ENCODE results near the gene TSPAN18.
A peak's percentile ranks its signal among the peaks of the same experiment; 100 is the strongest.

TSPAN18 gene

DNA sequence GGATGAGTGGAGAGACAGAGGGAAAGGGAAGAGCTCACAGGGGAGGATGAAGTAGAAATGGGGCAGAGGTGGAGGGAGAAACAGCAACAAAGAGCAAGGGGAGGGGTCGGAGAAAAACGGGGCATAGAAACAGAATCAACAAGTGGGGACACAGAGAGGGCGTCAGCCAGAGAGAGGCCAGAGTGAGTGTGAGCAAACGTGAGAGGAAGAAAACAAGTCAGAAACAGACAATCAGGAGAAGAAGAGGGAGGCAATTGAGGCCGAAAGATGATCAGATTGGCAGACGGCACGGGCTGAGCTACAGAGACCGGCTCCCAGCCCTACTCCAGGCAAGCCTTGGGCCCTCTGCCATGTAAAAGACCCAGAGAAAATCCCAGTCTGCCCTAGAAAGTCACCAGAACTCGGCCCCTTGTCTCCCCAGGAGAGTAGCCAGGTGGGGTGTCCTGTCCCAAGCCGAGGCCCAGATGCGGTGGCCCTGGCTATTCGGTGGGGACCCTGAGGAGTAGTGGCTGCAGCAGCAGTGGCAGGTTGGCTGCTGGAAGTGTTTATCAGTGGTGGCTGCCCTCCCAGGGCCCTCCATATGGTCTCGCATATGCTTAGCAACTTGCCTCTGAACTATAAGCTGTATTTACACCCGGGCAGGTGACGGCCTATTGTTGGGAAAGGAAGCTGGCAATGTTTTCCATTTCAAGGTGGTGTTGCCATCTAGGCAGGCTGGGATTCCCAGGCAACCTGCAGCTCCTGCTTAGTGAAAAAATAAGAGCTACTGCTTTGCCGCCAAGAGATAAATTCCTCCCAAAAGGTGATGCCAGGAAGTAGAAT, 14.8 kb upstream of the TSPAN18 start:
- no peak for DNase-seq

DNA sequence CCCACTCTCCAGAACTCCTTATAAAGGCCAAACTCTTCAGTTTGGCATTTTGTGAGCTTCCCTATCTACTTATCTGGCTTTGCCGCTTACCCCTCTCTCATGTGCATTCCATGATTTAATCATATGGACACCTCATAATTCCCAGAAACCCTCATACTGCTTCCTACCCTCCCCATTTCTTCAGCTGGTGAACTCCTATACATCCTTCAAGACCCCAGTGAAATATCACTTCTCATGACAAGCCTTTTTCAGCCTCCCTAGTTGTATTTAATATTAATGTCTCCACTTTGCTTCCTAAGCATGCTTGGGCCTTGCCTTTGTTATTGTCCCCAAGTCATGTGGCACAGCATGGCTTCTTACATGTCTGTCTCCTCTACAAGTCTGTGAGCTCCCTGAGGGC, 13.7 kb upstream of the TSPAN18 start:
- DNase-seq: no peak

DNA sequence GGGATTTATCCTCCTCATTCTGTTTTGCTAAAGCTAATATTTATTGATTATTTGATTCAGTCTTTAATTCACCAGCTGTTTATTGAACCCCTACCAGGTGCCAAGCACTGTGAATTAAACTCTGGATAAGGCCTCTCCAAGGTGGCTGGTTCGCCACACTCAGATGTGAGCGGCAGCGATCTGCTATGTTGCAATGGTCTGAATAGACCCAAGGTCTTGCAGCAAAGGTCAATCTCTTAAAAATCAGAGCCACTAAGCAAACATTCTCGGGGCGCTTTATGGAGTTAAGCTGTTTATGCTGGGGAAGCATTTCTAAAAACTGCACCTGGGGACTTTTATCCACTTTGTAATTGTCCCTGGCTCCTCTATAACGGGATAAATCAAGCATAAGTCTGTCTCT, 10.5 kb upstream of the TSPAN18 start:
- DNase-seq: no peak

DNA sequence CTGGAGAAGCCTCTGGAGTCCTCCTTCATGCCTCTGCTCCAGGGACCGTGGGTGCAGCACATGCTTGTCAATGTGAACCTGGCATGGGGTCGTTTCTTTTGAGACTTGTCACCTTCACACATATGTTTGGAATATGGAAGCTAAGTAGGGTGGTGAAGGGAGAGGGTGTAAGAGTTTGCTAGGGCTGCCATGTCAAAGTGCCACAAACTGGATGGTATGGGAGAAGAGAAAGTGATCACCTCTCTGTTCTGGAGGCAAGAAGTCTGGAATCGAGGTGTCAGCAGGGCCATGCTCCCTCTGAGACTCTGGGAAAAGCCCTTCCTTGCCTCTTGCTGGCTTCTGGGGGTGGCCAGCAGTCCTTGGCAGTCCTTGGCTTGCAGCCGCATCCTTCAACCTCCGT, 8.7 kb upstream of the TSPAN18 start:
- DNase-seq: no peak

GRCh38 chr11:44718612-44719390, 8.0 kb upstream of the TSPAN18 start:
- no peak for DNase-seq

- no peak for DNase-seq
Measured at GRCh38 chr11:44725016-44725685, 1.6 kb upstream of the TSPAN18 start.

GRCh38 chr11:44725757-44726282, 942 bp upstream of the TSPAN18 start:
- DNase-seq: no peak

- no peak for DNase-seq
Measured at GRCh38 chr11:44727114-44727372, 281 bp downstream of the TSPAN18 start.

GRCh38 chr11:44727373-44728287, 868 bp downstream of the TSPAN18 start:
- DNase-seq: peak; percentile 84

- DNase-seq: no peak
Measured at GRCh38 chr11:44728491-44728910, 1.7 kb downstream of the TSPAN18 start.

GRCh38 chr11:44729063-44729462, 2.3 kb downstream of the TSPAN18 start:
- DNase-seq: no peak

- no peak for DNase-seq
Measured at GRCh38 chr11:44729713-44730112, 3.0 kb downstream of the TSPAN18 start.

GRCh38 chr11:44730775-44731174, 4.0 kb downstream of the TSPAN18 start:
- DNase-seq: no peak

- no peak for DNase-seq
Measured at GRCh38 chr11:44731685-44732430, 5.1 kb downstream of the TSPAN18 start.

DNA sequence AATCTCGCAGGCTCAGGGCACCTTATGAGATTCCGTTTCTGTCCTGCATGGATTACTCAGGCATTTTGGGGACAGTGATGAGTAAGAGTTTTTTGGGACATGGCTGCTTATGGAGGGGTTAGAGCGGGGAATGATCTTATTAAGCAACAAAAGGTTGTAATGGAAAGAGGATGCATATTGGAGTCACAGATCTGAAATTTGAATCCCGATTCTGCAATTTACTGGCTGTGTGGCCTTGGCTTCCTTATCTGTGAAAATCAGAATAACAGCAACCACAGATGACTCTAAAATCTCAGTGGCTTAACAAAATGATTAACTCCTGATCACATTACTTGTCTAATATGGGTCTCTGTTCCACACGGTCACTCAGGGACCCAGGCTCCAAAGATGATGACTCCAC, 5.8 kb downstream of the TSPAN18 start:
- no peak for DNase-seq

GRCh38 chr11:44733877-44734276, 7.1 kb downstream of the TSPAN18 start:
- no peak for DNase-seq

GRCh38 chr11:44734843-44735381, 8.2 kb downstream of the TSPAN18 start:
- DNase-seq: no peak

DNA sequence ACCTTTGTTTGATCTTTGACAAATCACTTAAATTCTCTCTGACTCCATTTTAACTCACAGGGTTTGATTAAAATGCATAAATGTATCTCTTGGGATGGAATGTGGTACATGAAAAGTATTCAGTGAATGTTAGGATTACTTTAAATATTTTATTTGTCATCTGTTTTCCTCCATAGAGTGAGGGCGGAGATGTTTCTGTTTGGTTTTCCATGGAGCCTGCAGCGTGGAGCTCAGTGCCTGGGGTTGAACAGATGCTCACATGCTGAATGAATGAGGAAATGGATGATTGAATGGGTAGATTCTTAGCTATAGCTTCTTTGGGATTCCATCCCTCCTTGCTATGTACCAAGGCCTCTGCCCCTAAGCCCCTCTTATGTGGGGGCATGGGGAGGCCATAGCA, 10.0 kb downstream of the TSPAN18 start:
- DNase-seq: no peak

DNA sequence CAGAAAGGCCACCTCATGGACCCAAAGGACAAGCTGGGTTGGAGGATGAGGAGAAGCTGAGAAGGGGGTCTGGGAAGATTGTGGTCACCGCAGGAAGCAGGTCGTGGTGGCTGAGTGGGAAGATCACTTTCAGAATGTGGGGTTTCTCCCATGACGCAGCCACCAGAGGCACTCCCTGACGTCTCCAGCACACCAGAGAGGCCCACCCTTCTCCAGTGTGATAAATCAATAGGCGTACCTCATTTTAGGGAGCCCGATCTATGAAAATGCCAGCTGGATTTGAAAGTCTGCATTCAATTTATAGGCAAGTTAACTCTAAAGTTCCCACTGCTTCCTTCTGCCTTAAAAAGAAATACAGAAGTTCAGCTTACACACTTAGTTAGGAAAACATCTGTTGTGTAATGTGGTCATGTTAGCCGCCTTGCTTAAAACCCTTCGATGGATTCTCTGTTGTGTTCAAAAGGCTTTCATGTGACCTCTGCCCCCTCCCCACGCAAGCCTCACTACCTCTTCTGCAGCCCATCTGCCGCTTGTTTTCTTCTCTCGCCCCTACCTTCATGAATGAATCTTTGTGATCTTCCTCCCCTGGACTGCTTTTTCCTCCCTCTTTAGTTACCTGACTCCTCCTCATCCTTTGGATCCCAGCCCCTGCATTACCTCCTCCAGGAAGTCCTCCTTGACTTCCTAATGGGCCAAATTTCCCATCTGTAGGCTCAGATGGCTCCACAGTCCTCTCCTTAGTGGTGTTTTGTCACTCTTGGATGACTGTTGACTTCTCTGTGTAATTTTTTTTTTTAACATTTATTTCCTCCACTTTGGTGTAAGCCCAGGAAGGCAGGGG, 10.7 kb downstream of the TSPAN18 start:
- peak; percentile 29 for DNase-seq

DNA sequence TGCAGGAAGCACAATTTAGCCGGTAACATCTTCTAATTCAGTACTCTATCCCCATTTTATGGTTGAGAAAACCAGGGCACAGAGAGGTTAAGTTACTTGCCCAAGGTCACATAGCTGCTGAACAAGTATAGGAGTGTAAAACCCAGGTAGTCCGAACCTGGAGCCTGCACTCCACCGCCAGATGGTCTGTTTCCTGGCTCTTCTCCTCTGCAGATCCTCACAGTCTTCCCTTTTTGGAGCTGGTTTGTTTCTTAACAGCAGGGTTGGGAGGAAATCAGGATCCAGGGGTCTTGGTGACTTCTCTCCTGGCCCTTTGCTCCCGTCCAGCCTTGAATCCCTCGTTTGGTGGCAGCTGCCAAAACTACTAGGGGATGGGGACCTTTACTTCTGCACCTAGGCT, 12.0 kb downstream of the TSPAN18 start:
- no peak for DNase-seq

- no peak for DNase-seq
Measured at GRCh38 chr11:44740967-44741366, 14.2 kb downstream of the TSPAN18 start.
